AG04450 (cell line): Measurements from ENCODE around the gene HTR7. TPM values are rescaled to one million over a fixed set of nuclear protein-coding genes. Genes with fewer than 3 reads are reported as not detected.

Experiments
- CTCF ChIA-PET: fragments of 300-600, 350-600 bp; formaldehyde crosslinking; extraction: SDS; loops from one replicate; lab custom pipeline; 2022; ENCODE audit warnings: antibody characterized with exemption, inconsistent platforms; lab: Charles Lee
- POLR2A ChIA-PET: fragments of 350-600 bp; formaldehyde crosslinking; extraction: SDS; loops from one replicate; lab custom pipeline; 2021; ENCODE audit warnings: antibody characterized with exemption, inconsistent platforms; lab: Yijun Ruan, JAX
- DNase-seq: peaks from one replicate; pipeline ENCODE4 v3.0.0-alpha.2; 2011; ENCODE audit warnings: low read depth, low spot score
- H3K27ac ChIP-seq: one replicate; pipeline ENCODE4 v1.5.1; 2012; ENCODE audit warnings: low read depth, low read length, control low read depth
- H3K27me3 ChIP-seq: one replicate; pipeline ENCODE4 v1.6.0; 2012; ENCODE audit warnings: low read length; ENCODE audit not compliant: control insufficient read depth, insufficient read depth
- H3K4me3 ChIP-seq: 2 replicates; pipeline ENCODE4 v1.5.1; 2011; ENCODE audit warnings: mild to moderate bottlenecking, low read depth, low read length, control low read depth
- H3K9me3 ChIP-seq: 2 replicates; pipeline ENCODE4 v1.5.1; 2012; ENCODE audit warnings: low read length; ENCODE audit not compliant: control insufficient read depth, insufficient read depth
- CTCF ChIP-seq: IDR thresholded peaks from 2 replicates; pipeline ENCODE4 v1.5.1; 2011; ENCODE audit warnings: low read depth, low read length, control low read depth, inconsistent platforms
- polyA plus RNA-seq: library from polyadenylated mRNA; depleted of rRNA; stranded (reverse); fragments of >200 nt; gene quantifications from 2 replicates; pipeline ENCODE4 v1.2.3, GENCODE V29; 2011

Gene HTR7
- polyA plus RNA-seq, 1 experiment = 1.1 TPM

- Histone ChIP-seq H3K9me3 (no peaks in the 10 kb centered on the region), H3K4me3 (no peak overlapping the region), H3K27me3 (peaks cover 17% of the 10 kb centered on the region), H3K27ac (no peak overlapping the region)
- ChIA-PET CTCF (interaction anchor here (0.6 to 10.9 kb wide), 21 partner anchors 9 to 1070 kb away, joined by 3 to 249 read pairs (median 4); partner anchors contain the start of gene RPP30), POLR2A (no interaction called here)
- peak; percentile 85 for TF ChIP-seq CTCF
- DNase-seq = no peak
These were observed 5.2 kb upstream of the HTR7 start for GRCh38 chr10:90862908-90863514.

- Histone ChIP-seq H3K27ac (no peak overlapping the region), H3K27me3 (peaks cover 9% of the 10 kb centered on the region), H3K4me3 (no peak overlapping the region), H3K9me3 (no peaks in the 10 kb centered on the region; the same call in 1 of the 2 replicates)
- CTCF ChIA-PET = interaction anchor here (0.9 to 10.9 kb wide), 4 partner anchors 9 to 109 kb away, joined by 3 to 249 read pairs (median 21); partner anchors contain the start of gene RPP30
- DNase-seq = no peak
- POLR2A ChIA-PET = no interaction called here
- TF ChIP-seq CTCF = no peak
These were observed 3.0 kb upstream of the HTR7 start for GRCh38 chr10:90860790-90861189.

DNA sequence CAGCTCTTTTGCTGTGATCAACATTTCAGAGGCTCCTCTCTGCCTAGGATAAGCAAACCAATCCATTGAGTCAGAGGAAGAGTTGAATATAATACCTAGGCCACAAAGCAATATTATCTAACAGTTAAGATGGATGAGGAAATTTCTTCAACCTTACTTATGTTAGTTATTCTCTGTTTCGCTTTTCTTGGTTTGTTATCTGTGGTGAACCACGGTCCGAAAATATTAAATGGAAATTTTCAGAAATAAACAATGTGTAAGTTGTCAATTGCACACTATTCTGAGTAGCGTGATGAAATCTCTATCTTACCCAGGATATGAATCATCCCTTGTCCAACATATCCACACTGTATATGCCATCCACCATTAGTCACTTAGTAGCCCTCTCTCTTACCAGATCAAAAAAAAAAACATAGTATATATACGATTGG is 1.5 kb upstream of the HTR7 start:
- DNase-seq = no peak
- Histone ChIP-seq H3K4me3 (no peak overlapping the region; the same call in 1 of the 2 replicates), H3K9me3 (no peaks in the 10 kb centered on the region; the same call in 1 of the 2 replicates), H3K27ac (no peak overlapping the region), H3K27me3 (peaks cover 7% of the 10 kb centered on the region)
- POLR2A ChIA-PET = no interaction called here
- CTCF ChIA-PET = interaction anchor here (4.9 to 10.9 kb wide), 2 partner anchors 12 to 108 kb away, joined by 32 to 249 read pairs; partner anchors contain the start of gene RPP30
- no peak for TF ChIP-seq CTCF

- H3K9me3 ChIP-seq = no peaks in the 10 kb centered on the region; the same call in 1 of the 2 replicates
- POLR2A ChIA-PET = no interaction called here
- peak overlapping the region; percentile 63 for H3K4me3 ChIP-seq
- peak overlapping the region; percentile 65 for H3K27ac ChIP-seq
- peaks cover 5% of the 10 kb centered on the region for H3K27me3 ChIP-seq
- no peak for TF ChIP-seq CTCF
- CTCF ChIA-PET = interaction anchor here (0.6 to 10.9 kb wide), 7 partner anchors 9 to 803 kb away, joined by 3 to 249 read pairs (median 3); partner anchors contain the start of gene RPP30
- no peak for DNase-seq
These were observed 676 bp upstream of the HTR7 start for GRCh38 chr10:90858461-90858968.

DNA sequence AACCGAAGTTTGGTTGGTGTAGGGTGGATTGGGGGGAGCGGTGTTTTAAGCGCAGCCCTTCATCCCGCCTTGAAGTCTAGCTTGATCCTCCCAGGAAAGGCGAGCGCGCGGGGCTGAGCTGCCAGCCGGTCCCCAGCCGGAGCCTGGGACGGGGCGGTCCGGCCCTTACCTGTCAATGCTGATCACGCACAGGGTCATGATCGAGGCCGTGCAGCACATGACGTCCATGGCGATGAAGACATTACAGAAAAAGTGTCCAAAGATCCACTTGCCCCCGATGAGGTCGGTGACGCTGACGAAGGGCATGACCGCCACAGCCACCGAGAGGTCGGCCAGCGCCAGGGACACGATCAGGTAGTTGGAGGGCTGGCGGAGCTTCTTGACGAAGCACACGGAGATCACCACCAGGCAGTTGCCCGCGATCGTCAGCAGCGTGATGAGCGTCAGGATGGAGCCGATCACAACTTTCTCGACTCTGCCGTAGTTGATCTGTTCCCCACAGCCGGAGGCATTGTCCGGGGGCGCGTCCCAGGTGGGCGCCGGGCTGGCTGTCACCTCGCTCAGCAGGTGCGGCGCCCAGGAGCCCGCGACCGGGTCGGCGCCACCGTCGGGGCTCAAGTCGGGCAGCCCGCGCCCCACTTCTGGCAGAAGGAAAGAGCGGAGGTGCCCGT is 740 bp downstream of the HTR7 start:
- ChIA-PET POLR2A (no interaction called here), CTCF (interaction anchor here (0.8 to 10.9 kb wide), 5 partner anchors 8 to 105 kb away, joined by 4 to 249 read pairs (median 19); partner anchors contain the start of gene RPP30)
- H3K27me3 ChIP-seq = peaks cover 5% of the 10 kb centered on the region
- DNase-seq = no peak
- H3K27ac ChIP-seq = no peak overlapping the region
- TF ChIP-seq CTCF = no peak
- no peaks in the 10 kb centered on the region; the same call in 1 of the 2 replicates for H3K9me3 ChIP-seq
- peak overlapping the region; percentile 63 for H3K4me3 ChIP-seq
